DND-41 (cell line): ENCODE data around the gene AFF3.

Experiments used
- EZH2 ChIP-seq: IDR thresholded peaks from 3 replicates; pipeline ENCODE4 v1.6.1; 2012; ENCODE audit warnings: borderline replicate concordance, low read depth, mild to moderate bottlenecking, moderate library complexity, low read length, inconsistent platforms; ENCODE audit not compliant: severe bottlenecking
- TF ChIP-seq, protein P1 (sequence below): IDR thresholded peaks from 2 replicates; pipeline ENCODE4 v1.5.1; 2012; ENCODE audit warnings: borderline replicate concordance, low read length, moderate library complexity, mild to moderate bottlenecking; ENCODE audit not compliant: poor library complexity, severe bottlenecking; ENCODE audit errors: extremely low read depth

DNA sequence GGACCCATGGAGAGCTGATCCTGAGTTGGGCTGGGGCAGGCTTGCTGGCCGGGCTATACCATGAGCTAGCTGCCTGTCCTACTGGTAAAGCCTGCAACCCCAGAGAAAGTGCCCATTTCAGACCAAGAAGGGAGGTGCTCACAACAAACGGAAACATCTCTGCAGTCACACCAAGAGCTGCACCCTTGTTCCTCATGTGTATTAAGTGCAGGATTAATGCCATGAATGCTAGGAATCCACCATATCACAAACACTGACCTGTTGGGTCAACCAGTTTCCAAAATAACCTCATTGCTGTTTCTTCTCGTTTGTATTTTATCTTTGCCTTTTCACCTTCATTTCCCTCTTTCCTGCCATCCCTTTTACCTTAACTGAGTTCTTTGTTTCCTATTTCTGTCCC lies 69.9 kb downstream of the AFF3 start:
- TF ChIP-seq, protein P1, sequence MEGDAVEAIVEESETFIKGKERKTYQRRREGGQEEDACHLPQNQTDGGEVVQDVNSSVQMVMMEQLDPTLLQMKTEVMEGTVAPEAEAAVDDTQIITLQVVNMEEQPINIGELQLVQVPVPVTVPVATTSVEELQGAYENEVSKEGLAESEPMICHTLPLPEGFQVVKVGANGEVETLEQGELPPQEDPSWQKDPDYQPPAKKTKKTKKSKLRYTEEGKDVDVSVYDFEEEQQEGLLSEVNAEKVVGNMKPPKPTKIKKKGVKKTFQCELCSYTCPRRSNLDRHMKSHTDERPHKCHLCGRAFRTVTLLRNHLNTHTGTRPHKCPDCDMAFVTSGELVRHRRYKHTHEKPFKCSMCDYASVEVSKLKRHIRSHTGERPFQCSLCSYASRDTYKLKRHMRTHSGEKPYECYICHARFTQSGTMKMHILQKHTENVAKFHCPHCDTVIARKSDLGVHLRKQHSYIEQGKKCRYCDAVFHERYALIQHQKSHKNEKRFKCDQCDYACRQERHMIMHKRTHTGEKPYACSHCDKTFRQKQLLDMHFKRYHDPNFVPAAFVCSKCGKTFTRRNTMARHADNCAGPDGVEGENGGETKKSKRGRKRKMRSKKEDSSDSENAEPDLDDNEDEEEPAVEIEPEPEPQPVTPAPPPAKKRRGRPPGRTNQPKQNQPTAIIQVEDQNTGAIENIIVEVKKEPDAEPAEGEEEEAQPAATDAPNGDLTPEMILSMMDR, result no peak
- TF ChIP-seq EZH2, result no peak
